Measurements from ENCODE around the gene ERVH48-1.
"Not testable (repeated sequence)": the region's sequence is repeated elsewhere in the genome, so short reads cannot be mapped to it uniquely, and the experiment has no call there.

ERVH48-1 gene

DNA sequence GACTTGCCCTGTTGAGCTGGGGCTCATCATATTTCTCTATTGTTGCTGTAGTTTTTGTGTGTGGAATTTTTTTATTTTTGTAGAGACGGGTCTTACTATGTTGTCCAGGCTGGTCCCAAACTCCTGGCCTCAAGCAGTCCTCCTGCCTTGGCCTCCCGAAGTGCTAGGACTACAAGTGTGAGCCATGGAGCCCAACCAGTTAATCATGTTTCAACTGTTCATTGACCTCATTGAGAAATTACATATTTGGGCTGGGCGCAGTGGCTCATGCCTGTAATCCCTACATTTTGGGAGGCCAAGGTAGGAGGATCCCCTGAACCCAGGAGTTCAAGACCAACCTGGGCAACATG lies 39.8 kb upstream of the ERVH48-1 start:
- no peaks in the 10 kb centered on the region for H3K9me3 ChIP-seq (ENCODE audit: low read depth, low read length)
- no peak for DNase-seq (ENCODE audit: low read depth, low spot score)
- no peaks in the 10 kb centered on the region for H3K36me3 ChIP-seq (ENCODE audit: insufficient read depth, low read length)
- TF ChIP-seq FOXP2 (optimal IDR thresholded peaks at IDR 0.05; ENCODE audit: control extremely low read depth, extremely low read length, insufficient read depth) (no peak), POLR2AphosphoS5 (IDR thresholded peaks at IDR 0.05; ENCODE audit: borderline replicate concordance, low read depth, low read length) (no peak), EZH2 (IDR thresholded peaks at IDR 0.05) (no peak)
- no peak overlapping the region for H3K27ac ChIP-seq
- no peak overlapping the region for H3K9ac ChIP-seq (ENCODE audit: insufficient read length)
- no peak overlapping the region for H3K4me3 ChIP-seq

DNA sequence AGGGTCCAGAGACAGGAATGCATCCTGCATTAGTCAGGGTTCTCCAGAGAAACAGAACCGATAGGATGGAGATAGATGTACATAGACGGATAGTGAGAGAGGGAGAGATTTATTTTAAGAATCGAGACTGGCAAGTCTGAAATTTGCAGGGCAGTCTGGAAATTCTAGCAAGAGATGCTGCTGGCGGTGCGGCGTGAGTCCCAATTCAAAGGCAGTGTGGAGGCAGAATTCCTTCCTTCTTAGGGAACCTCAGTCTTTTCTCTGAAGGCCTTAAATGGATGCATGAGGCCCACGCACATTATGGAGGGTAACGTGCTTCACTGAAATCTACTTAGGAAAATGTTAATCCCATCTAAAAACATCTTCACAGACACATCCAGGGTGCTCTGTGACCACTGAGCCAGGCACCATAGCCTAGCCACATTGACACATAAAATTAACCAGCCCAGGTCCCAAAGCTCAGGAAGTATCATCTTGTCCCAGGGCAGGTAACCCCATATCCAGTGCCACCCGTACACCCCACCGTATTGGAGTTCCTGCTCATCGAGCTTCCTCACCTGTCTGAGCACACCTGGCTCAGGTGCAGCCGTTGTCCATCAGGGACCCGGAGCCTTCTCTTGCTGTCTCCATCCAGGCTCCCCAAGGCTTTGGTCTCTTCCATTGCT lies 39.2 kb upstream of the ERVH48-1 start:
- Histone ChIP-seq H3K4me3 (no peak overlapping the region), H3K9me3 (ENCODE audit: low read depth, low read length) (no peaks in the 10 kb centered on the region), H3K9ac (ENCODE audit: insufficient read length) (no peak overlapping the region), H3K36me3 (ENCODE audit: insufficient read depth, low read length) (no peaks in the 10 kb centered on the region), H3K27ac (no peak overlapping the region)
- TF ChIP-seq EZH2 (IDR thresholded peaks at IDR 0.05) (no peak), FOXP2 (optimal IDR thresholded peaks at IDR 0.05; ENCODE audit: control extremely low read depth, extremely low read length, insufficient read depth) (no peak), POLR2AphosphoS5 (IDR thresholded peaks at IDR 0.05; ENCODE audit: borderline replicate concordance, low read depth, low read length) (no peak)
- no peak for DNase-seq (ENCODE audit: low read depth, low spot score)

DNA sequence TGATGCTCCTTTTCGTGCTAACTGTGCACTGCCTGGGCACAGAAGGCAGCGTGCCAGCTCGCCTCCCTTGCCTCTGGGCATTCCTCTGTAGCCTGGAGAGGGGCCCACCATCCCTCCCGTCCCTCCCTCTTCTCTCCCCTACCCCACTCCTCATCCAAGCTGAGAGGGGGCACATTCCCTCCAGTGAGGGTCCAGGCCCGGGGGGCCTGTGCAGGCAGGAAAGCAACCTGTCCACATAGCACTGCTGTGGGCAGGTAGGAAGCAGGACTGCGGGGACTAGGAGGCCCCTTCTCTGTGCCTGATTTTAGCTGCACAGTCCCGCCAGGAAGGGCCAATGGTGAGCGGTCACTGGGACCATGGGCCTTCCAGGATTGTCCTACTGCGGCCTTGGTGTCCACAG lies 38.7 kb upstream of the ERVH48-1 start:
- H3K27ac ChIP-seq: no peak overlapping the region
- H3K4me3 ChIP-seq: no peak overlapping the region
- TF ChIP-seq POLR2AphosphoS5 (IDR thresholded peaks at IDR 0.05; ENCODE audit: borderline replicate concordance, low read depth, low read length) (no peak), EZH2 (IDR thresholded peaks at IDR 0.05) (no peak), FOXP2 (optimal IDR thresholded peaks at IDR 0.05; ENCODE audit: control extremely low read depth, extremely low read length, insufficient read depth) (no peak)
- no peaks in the 10 kb centered on the region for H3K9me3 ChIP-seq (ENCODE audit: low read depth, low read length)
- H3K36me3 ChIP-seq (ENCODE audit: insufficient read depth, low read length): no peaks in the 10 kb centered on the region
- no peak overlapping the region for H3K9ac ChIP-seq (ENCODE audit: insufficient read length)
- no peak for DNase-seq (ENCODE audit: low read depth, low spot score)

DNA sequence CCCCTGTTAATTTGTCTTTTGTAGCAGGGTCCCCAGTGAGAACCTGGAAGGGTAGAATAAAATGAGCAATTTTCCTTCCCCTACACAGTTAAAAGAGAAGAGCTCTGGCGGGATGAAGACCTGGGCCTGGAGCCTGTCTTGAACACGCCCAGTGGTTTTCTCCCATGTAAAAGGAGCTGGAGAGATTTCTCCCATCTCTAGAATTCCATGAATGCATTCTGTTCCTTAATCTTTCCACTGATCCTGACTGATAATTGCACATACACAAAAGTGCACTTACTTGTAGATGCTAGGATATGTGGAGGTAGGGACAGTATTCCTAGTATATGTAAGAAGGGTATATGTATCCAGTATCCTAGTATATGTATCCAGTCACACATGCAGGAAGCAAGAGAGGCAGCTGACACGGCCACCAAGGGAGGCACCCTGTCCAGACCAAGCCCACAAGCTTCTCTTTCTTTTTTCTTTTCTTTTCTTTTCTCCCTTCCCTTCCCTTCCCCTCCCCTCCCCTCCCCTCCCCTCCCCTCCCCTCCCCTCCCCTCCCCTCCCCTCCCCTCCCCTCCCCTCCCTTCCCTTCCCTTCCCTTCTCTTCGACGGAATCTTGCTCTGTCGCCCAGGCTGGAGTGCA lies 37.1 kb upstream of the ERVH48-1 start:
- no peak overlapping the region for H3K9ac ChIP-seq (ENCODE audit: insufficient read length)
- TF ChIP-seq POLR2AphosphoS5 (IDR thresholded peaks at IDR 0.05; ENCODE audit: borderline replicate concordance, low read depth, low read length) (no peak), EZH2 (IDR thresholded peaks at IDR 0.05) (no peak), FOXP2 (optimal IDR thresholded peaks at IDR 0.05; ENCODE audit: control extremely low read depth, extremely low read length, insufficient read depth) (no peak)

DNA sequence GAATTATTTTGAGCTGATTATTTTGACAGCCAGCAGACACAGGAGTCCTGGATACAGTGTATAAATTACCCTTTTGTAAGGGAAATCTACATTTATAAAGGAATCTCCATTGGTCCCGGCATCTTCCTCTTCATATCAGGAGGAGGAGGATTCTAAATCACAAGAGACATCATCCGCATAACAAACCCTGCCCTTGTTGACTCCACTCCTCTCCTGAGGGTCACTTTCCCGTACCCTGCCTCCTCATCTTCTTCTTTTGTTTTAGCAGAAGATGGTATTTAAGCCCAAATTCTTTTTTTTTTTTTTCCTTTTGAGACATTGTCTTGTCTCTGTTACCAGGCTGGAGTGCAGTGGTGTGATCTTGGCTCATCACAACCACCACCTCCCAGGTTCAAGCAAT lies 34.3 kb upstream of the ERVH48-1 start:
- Histone ChIP-seq H3K9ac (ENCODE audit: insufficient read length) (no peak overlapping the region), H3K36me3 (ENCODE audit: insufficient read depth, low read length) (no peaks in the 10 kb centered on the region), H3K9me3 (ENCODE audit: low read depth, low read length) (no peaks in the 10 kb centered on the region), H3K27ac (no peak overlapping the region), H3K4me3 (no peak overlapping the region)
- TF ChIP-seq FOXP2 (optimal IDR thresholded peaks at IDR 0.05; ENCODE audit: control extremely low read depth, extremely low read length, insufficient read depth): no peak
- no peak for TF ChIP-seq POLR2AphosphoS5 (IDR thresholded peaks at IDR 0.05; ENCODE audit: borderline replicate concordance, low read depth, low read length)
- TF ChIP-seq EZH2 (IDR thresholded peaks at IDR 0.05): no peak
- DNase-seq (ENCODE audit: low read depth, low spot score): no peak

More for the DNA sequence above, 37.1 kb upstream of the ERVH48-1 start:
- no peak overlapping the region for H3K27ac ChIP-seq
- no peaks in the 10 kb centered on the region for H3K36me3 ChIP-seq (ENCODE audit: insufficient read depth, low read length)
- H3K9me3 ChIP-seq (ENCODE audit: low read depth, low read length): no peaks in the 10 kb centered on the region
- H3K4me3 ChIP-seq: no peak overlapping the region
- DNase-seq (ENCODE audit: low read depth, low spot score): no peak

DNA sequence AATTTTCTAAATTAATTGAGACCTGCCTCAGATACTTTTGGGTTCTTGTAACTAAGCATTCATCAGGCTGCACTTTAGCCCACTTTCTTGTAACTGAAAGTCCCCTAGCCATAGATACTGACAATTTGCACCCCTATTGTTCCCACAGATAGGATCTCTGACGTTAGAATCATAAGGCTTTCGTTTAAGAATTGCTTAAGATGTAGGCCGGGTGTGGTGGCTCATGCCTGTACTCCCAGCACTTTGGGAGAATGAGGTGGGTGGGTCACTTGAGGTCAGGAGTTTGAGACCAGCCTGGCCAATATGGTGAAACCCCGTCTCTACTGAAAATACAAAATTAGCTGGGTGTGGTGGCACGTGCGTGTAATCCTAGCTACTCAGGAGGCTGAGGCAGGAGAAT lies 32.7 kb upstream of the ERVH48-1 start:
- H3K9ac ChIP-seq (ENCODE audit: insufficient read length); H3K36me3 ChIP-seq (ENCODE audit: insufficient read depth, low read length); H3K4me3 ChIP-seq; H3K9me3 ChIP-seq (ENCODE audit: low read depth, low read length); H3K27ac ChIP-seq; DNase-seq (ENCODE audit: low read depth, low spot score): not testable (repeated sequence)

DNA sequence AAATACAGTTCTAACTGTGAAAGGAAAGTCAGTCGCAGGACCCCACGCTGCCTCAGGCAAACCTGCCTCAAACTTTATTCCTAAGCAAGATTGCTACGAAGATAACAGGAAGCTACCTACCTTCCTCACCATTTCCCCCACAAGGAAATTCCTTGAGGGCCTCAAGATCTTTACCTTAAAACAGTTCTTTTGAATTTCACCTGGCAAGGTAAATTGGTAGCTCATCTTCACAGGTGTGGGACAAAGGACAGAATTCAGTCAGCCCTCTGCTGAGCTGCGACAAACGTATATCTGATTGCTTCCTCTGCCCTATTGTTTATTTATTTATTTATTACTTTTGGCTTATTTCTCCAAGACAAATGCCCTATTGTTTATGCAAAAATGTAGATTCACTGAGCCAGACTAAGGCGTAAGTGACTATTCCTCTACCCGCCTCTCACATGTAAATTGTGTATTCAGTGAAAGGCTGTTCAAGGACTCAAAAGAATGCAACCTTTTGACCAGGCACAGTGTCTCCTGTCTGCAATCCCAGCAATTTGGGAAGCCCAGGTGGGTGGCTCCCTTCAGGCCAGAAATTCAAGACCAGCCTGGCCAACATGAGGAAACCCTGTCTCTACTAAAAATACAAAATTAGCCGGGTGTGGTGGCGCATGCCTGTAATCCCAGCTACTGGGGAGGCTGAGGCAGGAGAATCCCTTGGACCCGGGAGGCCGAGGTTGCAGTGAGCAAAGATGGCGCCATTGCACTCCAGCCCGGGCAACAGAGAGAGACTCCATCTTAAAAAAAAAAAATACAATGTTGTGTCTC lies 31.6 kb upstream of the ERVH48-1 start:
- no peak overlapping the region for H3K27ac ChIP-seq
- H3K4me3 ChIP-seq: no peak overlapping the region
- H3K36me3 ChIP-seq (ENCODE audit: insufficient read depth, low read length): no peaks in the 10 kb centered on the region
- no peak for DNase-seq (ENCODE audit: low read depth, low spot score)
- no peaks in the 10 kb centered on the region for H3K9me3 ChIP-seq (ENCODE audit: low read depth, low read length)
- no peak overlapping the region for H3K9ac ChIP-seq (ENCODE audit: insufficient read length)
- no peak for TF ChIP-seq FOXP2 (optimal IDR thresholded peaks at IDR 0.05; ENCODE audit: control extremely low read depth, extremely low read length, insufficient read depth)
- no peak for TF ChIP-seq POLR2AphosphoS5 (IDR thresholded peaks at IDR 0.05; ENCODE audit: borderline replicate concordance, low read depth, low read length)
- TF ChIP-seq EZH2 (IDR thresholded peaks at IDR 0.05): no peak

DNA sequence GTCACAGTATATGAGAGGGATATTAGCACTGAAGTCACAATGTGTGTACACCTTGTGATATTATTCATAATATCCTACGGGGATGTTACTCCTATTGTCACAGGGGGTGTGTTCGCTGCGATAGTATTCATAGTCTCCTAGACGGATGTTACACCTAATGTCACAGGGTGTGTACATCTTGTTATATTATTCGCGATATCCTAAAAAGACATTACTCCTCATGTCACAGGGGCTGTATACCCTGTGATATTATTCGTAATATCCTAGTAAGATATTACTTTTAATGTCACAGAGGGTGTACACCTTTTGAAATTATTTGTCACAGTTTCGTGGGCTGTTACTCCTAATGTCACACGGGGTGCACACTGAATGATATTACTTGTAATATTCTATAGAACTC lies 25.8 kb upstream of the ERVH48-1 start:
- not testable (repeated sequence) for H3K36me3 ChIP-seq (ENCODE audit: insufficient read depth, low read length); H3K27ac ChIP-seq; DNase-seq (ENCODE audit: low read depth, low spot score); H3K9me3 ChIP-seq (ENCODE audit: low read depth, low read length); H3K4me3 ChIP-seq; H3K9ac ChIP-seq (ENCODE audit: insufficient read length)

DNA sequence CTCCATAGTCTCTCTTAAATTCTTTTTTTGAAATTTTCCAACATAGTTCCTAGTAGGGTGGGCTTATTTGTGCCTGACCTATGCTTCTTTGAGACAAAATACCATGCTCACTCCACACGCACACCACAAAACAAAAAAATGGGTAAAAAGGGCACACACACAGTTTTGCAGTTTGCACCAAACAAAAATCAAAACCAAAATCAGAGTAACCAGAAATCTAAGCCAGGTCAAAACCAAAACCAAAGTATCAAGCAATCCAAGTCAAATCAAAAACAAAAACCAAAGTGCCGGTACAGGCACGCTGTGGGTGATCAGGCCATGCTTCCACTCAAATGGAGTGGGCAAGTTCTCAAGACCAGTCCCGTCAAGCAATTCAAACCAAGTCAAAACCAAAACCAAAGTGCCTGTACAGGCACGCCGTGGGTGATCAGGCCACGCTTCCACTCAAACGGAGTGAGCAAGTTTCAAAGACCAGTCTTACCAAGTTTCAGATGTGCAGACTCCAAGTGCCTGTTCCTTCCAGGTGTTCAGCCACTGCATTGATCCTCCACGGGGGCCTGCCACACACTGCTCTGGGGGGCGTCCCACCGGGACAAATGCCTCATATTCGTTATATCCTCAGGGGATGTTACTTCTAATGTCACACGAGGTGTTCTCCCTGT lies 23.8 kb upstream of the ERVH48-1 start:
- not testable (repeated sequence) for H3K9ac ChIP-seq (ENCODE audit: insufficient read length); H3K9me3 ChIP-seq (ENCODE audit: low read depth, low read length); DNase-seq (ENCODE audit: low read depth, low spot score); H3K36me3 ChIP-seq (ENCODE audit: insufficient read depth, low read length); H3K27ac ChIP-seq; H3K4me3 ChIP-seq

All from SK-N-MC (cell line).